GM12891 (cell line): ENCODE data around the gene TAF10.

Experiments
- DNase-seq: peaks from one replicate; pipeline ENCODE4 v3.0.0; 2011; ENCODE audit warnings: low spot score; ENCODE audit not compliant: insufficient read length
- FAIRE-seq: peaks from 2 replicates; lab custom pipeline; 2011; peaks lifted over from hg19 to GRCh38; lab: Jason Lieb, UNC
- PAX5 ChIP-seq: IDR thresholded peaks from 2 replicates; pipeline ENCODE4 v1.6.1; 2011; ENCODE audit warnings: low read length, moderate library complexity, mild to moderate bottlenecking; ENCODE audit not compliant: insufficient read depth, severe bottlenecking
- POLR2A ChIP-seq: IDR thresholded peaks from 2 replicates; pipeline ENCODE4 v1.6.1; 2011; ENCODE audit warnings: low read depth, low read length, control low read depth
- POLR2AphosphoS5 ChIP-seq: IDR thresholded peaks from 2 replicates; pipeline ENCODE4 v1.6.1; 2011; ENCODE audit warnings: low read depth, low read length, control low read depth
- POU2F2 ChIP-seq: IDR thresholded peaks from 2 replicates; pipeline ENCODE4 v1.6.1; 2011; ENCODE audit warnings: low read depth, mild to moderate bottlenecking, control low read depth, low read length, moderate library complexity
- SPI1 ChIP-seq: IDR thresholded peaks from 2 replicates; pipeline ENCODE4 v1.6.1; 2011; ENCODE audit warnings: low read depth, low read length, control low read depth
- TAF1 ChIP-seq: IDR thresholded peaks from 2 replicates; pipeline ENCODE4 v1.6.1; 2011; ENCODE audit warnings: low read depth, low read length, control low read depth

Gene TAF10

GRCh38 chr11:6632116-6633073 lies 20.4 kb upstream of the TAF10 start:
- DNase-seq (no peak), FAIRE-seq (no peak)
- TF ChIP-seq POLR2A (no peak), TAF1 (no peak), PAX5 (no peak), POU2F2 (no peak), SPI1 (no peak), POLR2AphosphoS5 (no peak)

DNA sequence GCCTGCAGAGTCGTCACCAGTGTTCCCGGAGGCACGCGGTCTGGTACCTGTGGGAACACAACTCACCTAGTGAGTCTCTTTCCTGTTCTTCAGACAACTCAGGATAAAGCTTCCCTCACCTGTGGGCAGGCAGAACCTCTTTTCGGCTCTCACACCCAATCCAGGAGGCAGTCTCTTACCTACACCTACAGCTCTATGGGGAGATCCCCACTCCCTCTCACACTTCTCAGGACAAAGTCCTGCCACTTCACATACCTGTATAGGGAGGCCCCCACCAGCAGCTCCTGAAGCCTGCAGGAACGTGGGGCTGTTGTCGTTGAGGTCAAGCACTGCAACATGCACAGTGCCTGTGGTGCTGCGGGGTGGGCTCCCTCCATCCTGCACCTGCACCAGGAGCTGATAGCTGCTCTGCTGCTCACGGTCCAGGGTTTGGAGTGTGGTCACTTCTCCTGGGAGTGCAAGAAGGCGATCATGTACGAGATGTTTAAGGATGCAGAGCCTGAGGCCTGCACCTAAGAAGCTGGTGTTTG lies 19.4 kb upstream of the TAF10 start:
- FAIRE-seq (no peak), DNase-seq (no peak)
- no peak for TF ChIP-seq POU2F2
- TF ChIP-seq POLR2A = no peak
- no peak for TF ChIP-seq TAF1
- TF ChIP-seq POLR2AphosphoS5 = no peak
- TF ChIP-seq PAX5 = no peak
- no peak for TF ChIP-seq SPI1

DNA sequence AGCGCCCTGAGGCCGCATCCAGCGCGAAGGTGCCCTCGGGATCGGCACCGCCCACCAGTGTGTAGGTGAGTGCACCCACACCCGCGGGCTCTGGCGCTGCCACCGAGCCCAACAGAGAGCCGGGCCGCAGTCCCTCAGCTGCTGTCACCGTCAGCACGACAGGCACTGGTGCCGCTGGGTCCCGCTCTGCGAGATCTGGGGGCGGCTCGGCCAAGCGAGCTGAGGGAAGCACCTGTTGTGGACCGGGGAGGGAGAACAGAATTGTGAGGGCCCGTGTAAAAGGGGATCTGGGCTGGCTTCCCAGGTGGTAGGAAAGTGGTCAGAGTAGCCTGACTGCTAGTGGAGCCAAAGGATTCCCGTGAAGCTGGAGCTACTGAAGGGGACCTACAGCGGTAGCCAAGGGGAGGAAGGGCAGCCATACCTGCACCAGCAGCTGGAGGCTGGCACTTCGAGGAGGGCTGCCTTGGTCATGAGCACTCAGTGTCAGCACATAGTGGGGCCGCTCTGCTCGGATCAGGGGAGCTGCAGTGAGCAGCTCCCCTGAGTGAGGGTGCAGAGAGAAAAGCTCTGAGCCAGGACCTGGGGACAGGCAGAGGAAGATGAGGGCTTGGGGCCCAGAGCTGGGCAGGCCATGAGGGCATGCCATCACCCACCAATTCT lies 18.7 kb upstream of the TAF10 start:
- FAIRE-seq = no peak
- no peak for DNase-seq
- no peak for TF ChIP-seq PAX5
- no peak for TF ChIP-seq TAF1
- no peak for TF ChIP-seq SPI1

DNA sequence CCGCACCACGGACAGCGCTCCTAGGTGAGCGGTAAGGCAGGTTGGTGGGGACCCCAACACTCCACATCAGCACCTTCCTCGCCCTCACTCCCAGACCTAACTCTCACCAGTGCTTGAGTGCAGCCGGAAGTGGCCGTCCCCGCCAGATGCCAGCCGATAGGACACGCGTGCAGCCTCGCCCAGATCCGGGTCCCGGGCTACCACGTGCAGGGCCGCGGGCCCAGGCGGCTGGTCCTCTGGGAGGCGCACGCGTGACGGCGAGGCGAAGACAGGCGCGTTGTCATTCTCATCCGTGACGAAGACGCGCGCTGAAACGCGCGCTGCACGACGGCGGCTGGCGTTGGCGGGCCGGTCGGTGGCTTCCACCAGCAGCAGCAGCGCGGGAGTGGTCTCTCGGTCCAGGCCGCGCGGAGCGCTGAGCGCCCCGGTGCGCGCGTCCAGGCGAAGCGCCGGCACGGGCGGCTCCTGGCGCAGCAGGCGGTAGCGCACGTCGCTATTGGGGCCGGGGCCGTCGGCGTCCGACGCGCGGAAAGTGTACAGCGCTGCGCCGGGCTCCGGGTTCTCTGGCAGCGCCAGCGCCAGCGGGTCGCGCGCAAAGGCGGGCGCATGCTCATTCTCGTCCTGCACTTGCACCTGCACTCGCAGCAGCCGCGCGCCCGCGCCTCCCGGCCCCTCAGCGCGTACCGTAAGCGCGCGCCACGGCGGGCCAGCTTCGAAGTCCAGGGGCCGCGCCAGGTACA lies 18.0 kb upstream of the TAF10 start:
- no peak for TF ChIP-seq TAF1
- TF ChIP-seq POLR2A = no peak
- TF ChIP-seq PAX5 = no peak
- TF ChIP-seq POU2F2 = no peak
- DNase-seq (no peak), FAIRE-seq (no peak)

GRCh38 chr11:6629573-6629891 lies 17.5 kb upstream of the TAF10 start:
- FAIRE-seq = no peak
- DNase-seq = no peak
- TF ChIP-seq SPI1 (no peak), PAX5 (no peak), POLR2A (no peak), POLR2AphosphoS5 (no peak)

- TF ChIP-seq PAX5 = no peak
- no peak for TF ChIP-seq TAF1
- TF ChIP-seq POLR2A = no peak
- no peak for DNase-seq
- FAIRE-seq = peak; percentile 35
Observed at GRCh38 chr11:6628526-6628925, 16.5 kb upstream of the TAF10 start.

GRCh38 chr11:6627762-6628241 lies 15.8 kb upstream of the TAF10 start:
- FAIRE-seq = peak; percentile 60
- TF ChIP-seq PAX5 = no peak
- TF ChIP-seq POU2F2 = no peak
- DNase-seq = no peak

- no peak for TF ChIP-seq TAF1
- no peak for TF ChIP-seq PAX5
- no peak for TF ChIP-seq POLR2AphosphoS5
- no peak for TF ChIP-seq SPI1
- TF ChIP-seq POU2F2 = no peak
- no peak for TF ChIP-seq POLR2A
- peak; percentile 48 for FAIRE-seq
Observed at GRCh38 chr11:6626971-6627761, 15.2 kb upstream of the TAF10 start.

DNA sequence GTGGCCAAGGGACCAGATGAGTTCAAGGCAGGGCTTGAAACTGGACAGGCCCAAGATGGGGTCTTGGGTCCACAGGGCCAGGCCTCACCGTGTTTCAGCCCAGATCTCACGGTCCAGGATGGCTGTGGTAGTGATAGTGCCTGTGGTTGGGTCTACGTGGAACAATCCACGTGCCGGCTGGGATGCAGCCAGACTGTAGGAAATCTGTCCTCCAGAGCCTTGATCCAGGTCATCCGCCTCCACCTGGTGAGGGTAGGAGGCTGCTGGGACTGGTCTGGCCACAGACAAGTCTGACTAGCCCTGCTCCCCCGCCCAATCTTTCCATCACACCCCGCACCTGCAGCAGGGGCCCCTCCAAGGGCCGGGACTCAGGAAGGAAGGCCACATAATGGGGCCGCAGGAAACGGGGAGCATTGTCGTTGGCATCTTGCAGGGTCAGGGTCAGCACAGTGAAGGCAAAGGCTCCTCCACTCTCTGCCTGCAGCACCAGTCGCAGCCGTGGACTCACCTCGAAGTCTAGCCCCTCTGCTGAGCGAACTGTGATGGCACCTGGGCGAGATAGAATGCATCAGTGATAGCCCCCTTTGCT lies 13.9 kb upstream of the TAF10 start:
- FAIRE-seq = no peak
- DNase-seq = no peak
- no peak for TF ChIP-seq POLR2AphosphoS5
- TF ChIP-seq SPI1 = no peak
- TF ChIP-seq POLR2A = no peak
- TF ChIP-seq TAF1 = no peak
- TF ChIP-seq POU2F2 = no peak
- no peak for TF ChIP-seq PAX5

More at GRCh38 chr11:6626971-6627761, 15.2 kb upstream of the TAF10 start:
- DNase-seq = no peak
